HG03457 (cell line): ENCODE results near the gene XYLT1.
"Not testable (repeated sequence)": the region's sequence is repeated elsewhere in the genome, so short reads cannot be mapped to it uniquely, and the experiment has no call there.

Experiments
- ATAC-seq: cut with Tn5 transposase; IDR thresholded peaks from one replicate; pipeline ENCODE4 v1.9.1; 2021; ENCODE audit warnings: moderate number of reproducible peaks; ENCODE audit not compliant: unreplicated experiment

Gene XYLT1

DNA sequence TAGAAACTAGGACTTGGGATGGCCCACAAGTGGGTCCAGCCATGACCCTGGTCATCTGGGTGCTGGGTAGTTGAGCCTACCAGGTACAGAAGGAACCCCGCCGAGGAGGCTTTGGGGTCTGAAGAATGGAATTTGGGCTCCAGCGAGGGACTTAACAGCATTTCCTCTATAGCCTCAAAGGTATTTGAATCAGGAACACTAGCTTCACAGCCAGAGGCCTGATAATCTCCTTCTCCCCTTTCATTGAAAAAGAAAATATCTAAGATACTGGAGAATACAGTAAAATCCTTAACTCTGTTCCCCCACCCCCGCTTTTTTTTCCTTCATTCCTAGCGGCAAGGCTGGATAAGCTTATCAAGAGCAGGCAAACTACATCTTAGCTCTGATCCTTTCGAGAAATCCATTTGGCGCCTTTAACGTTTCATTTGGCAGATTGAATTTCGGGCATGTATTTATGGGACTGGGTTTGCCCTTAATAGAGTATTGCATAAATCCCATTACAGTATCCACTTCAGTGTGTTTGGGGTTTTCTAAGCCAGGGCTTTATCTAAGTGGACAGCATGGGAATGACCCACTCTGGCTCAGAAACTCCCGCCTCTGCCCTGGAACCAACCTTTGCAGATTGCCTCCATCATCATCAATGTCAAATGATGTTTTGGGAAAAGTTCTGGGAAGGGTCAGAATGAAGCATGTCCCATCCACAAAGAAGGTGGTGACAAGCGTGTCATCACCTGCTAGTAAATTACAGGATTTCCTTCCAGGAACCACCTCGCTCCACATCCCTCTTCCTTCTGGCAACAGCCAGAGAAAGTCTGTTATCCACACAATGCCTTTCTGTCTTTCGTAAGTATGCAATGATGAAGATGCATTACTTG, 36.9 kb downstream of the XYLT1 start:
- ATAC-seq, result no peak

DNA sequence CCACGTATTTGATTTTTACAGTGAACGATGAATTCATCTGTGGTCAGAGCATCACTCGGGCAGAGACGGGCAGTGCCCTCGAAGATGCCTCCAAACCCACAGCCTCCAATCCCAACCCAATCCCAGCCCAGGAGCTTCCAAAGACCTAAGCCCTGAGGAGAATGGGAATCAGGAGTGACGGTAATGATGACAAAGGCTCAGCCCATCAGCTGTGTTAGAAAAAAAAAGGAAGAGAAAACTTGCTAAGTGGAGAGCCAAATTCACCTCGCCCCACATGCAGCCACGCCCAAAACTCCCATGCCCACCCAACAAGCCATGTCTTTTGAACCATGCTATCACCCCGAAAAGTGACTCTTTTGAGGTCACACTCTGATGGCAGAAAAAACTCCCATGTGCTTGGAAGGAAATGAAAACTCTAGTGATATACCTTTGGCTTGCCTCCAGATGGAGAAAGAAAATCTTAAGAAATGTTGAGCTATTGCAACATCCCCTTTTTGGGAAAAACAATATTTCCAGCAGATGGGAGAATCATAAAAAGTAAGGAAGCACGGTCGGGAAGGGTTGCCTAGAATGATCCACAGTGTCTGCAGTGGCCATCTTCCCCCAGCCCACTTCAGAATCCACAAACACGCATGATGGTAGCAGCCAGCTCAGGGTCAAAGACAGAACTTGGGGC, 37.7 kb downstream of the XYLT1 start:
- no peak for ATAC-seq

DNA sequence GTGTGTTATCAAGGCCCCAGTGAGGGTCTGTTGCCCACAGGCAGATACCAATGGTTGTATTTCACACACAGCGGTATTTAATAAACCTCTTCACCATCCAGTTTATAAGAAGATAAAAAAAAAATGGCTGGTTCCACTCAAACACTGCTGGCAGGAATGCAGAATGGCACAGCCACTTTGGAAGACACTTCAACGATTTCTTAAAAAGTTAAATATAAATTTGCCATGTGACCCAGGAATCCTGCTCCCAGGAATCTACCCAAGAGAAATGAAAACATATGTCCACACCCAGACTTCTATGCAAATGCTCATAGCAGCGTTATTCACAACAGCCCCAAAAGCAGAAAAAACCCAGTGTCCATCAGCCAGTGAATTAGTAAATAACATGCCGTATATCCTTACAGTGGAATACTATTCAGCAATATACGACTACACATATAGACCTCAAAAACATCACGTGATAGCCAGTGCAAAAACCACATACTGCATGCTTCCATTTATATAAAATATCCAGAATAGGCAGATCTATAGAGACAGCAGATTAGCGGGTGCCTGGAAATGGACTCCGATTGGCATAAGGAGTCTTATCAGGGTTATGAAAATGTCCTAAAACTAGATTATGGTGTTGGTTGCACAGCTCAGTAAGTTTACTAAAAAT, 38.7 kb downstream of the XYLT1 start:
- no peak for ATAC-seq

GRCh38 chr16:17431012-17431411, 39.7 kb downstream of the XYLT1 start:
- no peak for ATAC-seq

- no peak for ATAC-seq
Observed at GRCh38 chr16:17426451-17426850, 44.3 kb downstream of the XYLT1 start.

- ATAC-seq, result no peak
Observed at GRCh38 chr16:17424771-17425170, 46.0 kb downstream of the XYLT1 start.

DNA sequence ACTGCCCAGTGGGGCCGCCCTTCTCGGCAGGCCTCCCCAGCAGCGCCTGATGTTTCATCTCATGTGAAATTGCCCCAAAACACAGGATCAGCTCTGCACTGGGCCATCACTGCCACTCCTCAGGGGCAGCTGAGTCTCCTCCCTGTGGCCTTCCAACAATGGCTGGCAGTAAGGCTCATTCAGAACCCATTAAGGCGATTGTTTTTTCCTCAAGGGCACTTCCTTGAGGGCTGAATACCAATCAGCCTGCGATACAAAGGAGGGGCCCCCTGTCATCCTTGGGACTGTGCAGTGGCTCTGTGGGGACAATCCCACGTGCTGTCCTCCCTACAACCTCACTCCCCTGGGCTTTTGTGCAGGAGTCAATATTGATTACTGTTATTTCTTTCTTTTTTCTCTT, 47.5 kb downstream of the XYLT1 start:
- no peak for ATAC-seq

GRCh38 chr16:17420816-17421215, 49.9 kb downstream of the XYLT1 start:
- ATAC-seq, result no peak

DNA sequence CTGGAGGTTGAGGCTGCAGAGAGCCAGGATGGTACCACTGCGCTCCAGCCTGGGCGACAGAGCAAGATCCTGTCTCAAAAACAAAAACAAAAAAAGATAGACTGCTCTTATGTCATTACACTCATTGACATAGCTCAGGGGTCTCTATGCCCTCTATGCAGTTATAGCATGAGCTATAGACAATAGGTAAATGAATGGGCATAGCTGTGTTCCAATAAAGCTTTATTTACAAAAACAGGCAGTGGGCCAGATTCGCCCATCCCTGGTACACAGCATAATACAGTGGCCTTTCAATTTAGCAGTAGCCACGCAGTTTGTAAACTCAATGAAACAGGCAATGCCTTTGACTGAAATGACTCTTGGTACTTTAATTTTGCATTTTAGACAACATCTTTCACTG, 51.5 kb downstream of the XYLT1 start:
- no peak for ATAC-seq

DNA sequence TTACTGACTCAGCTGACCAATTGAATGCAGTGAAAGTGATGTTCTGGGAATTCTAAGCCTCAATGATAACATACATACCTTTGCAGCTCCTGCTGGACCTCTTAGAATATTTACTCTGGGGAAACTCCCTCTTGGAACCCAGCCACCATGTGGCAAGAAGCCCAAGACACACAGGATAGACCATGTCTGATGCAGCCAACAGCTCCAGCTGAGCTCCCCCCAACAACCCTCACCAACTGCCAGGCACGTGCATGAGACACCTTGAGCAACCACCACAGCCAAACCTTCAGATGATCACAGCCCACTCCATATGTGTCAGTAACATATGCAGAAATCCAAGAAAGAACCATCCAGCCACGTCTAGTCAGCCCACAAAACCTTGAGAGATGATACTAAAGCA, 53.0 kb downstream of the XYLT1 start:
- no peak for ATAC-seq

GRCh38 chr16:17416461-17417311, 54.1 kb downstream of the XYLT1 start:
- peak; percentile 77 for ATAC-seq

- ATAC-seq, result no peak
Observed at GRCh38 chr16:17414916-17415315, 55.8 kb downstream of the XYLT1 start.

GRCh38 chr16:17414421-17414820, 56.3 kb downstream of the XYLT1 start:
- ATAC-seq, result no peak

GRCh38 chr16:17413508-17413907, 57.3 kb downstream of the XYLT1 start:
- ATAC-seq, result no peak

- no peak for ATAC-seq
Observed at GRCh38 chr16:17412791-17413190, 58.0 kb downstream of the XYLT1 start.

DNA sequence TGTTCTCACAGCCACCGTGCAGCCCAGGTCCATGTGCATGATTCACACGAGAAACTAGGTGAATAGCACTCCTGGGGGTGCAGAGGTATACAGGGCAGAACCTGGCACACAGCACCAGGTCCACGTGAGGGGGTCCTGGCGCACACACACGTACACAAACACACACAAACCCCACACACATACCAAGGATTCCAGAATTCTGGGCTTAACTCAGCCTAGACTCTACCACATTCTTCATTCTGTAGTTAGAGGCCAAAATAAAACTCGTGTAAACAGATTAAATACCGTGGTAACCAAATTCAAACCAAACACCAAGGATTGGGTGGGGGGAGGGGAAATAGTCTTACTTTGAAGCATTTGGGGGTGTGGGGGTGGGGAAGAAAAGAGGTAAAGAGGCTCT, 58.5 kb downstream of the XYLT1 start:
- no peak for ATAC-seq

- no peak for ATAC-seq
Observed at GRCh38 chr16:17411263-17411662, 59.5 kb downstream of the XYLT1 start.

DNA sequence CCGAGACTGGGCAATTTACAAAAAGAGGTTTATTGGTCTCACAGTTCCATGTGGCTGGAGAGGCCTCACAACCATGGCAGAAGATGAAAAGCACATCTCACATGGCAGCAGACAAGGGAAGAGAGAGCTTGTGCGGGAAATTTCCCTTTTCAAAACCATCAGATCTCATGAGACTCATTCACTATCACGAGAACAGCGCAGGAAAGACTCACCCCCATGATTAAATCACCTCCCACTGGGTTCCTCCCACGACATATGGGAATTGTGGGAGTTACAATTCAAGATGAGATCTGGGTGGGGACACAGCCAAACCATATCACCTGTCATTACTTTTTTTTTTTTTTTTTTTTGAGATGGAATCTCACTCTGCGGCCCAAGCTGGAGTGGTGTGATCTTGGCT, 60.4 kb downstream of the XYLT1 start:
- not testable (repeated sequence) for ATAC-seq

DNA sequence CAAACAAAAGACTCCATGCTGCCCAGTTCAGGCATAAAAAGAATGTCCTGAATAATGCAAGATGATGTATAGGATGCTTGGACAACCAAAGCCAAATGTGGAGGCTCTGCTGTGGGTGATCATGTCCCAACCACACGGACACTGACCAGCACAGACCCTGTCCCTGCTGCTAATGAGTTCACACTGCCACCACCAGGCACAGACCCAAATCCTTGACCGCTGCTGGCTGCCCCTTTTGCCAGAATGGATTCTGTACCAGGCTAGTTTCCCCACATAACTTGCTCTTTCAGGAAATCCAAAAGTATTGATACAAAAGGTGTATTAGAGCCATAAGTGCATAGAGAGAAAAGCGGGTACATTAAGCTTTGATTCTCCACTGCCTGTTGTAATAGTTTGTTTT, 60.9 kb downstream of the XYLT1 start:
- no peak for ATAC-seq

DNA sequence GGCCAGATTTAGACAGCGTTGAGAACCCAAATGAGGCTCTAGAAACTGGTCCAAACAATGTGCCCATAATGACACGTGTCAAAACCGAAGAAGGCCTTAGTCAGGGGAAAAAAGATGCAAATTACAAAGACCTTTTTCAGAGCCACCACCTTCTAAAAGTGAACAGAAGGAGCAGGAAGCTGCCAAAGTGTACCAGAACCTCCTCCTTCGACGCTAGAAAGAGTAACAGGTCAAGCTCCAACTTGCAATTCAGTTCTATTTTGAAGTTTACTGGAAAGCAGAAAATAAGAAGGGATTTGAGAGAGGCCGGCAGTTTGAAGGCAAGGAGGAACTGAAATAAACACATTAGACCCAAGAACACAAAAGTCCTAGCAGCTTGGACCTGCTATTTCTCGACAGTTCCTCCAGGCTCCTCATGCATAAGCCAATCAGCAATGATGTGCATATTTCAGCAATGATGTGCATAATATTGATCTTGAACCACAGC, 61.8 kb downstream of the XYLT1 start:
- no peak for ATAC-seq

- no peak for ATAC-seq
Observed at GRCh38 chr16:17408296-17408695, 62.5 kb downstream of the XYLT1 start.
